HepG2 (cell line): Measurements from ENCODE around the gene XPO5. TPM values are rescaled to one million over a fixed set of nuclear protein-coding genes. Genes with fewer than 3 reads are reported as not detected.

Source experiments
- ERF ChIP-seq: IDR thresholded peaks from 2 replicates; pipeline ENCODE4 v1.6.1; 2018; ENCODE audit warnings: missing biosample characterization, missing genetic modification reagents
- ETV6 ChIP-seq: sonication (generic); formaldehyde crosslinking; conservative IDR thresholded peaks from 2 replicates; pipeline ENCODE4 v1.4.0; 2020; ENCODE audit warnings: missing genetic modification reagents
- GABPA ChIP-seq, 2 experiments: IDR thresholded peaks; 2 replicates each; pipeline ENCODE4 v1.6.1; 2011 to 2016; ENCODE audit warnings: low read depth in 2 of 2, low read length in 1 of 2, missing biosample characterization in 1 of 2, missing genetic modification characterization in 1 of 2
- HNF4A ChIP-seq: sonication (generic); formaldehyde crosslinking; IDR thresholded peaks from 2 replicates; pipeline ENCODE4 v1.4.0; 2020; ENCODE audit warnings: missing genetic modification reagents
- KDM3A ChIP-seq: IDR thresholded peaks from 2 replicates; pipeline ENCODE4 v1.6.1; 2018; ENCODE audit warnings: low read depth, missing compliant biosample characterization
- NFRKB ChIP-seq: fragments of 450-650 bp; IDR thresholded peaks from 2 replicates; pipeline ENCODE4 v1.6.1; 2017
- NR2F6 ChIP-seq, 2 experiments: IDR thresholded peaks; 2 replicates each; pipeline ENCODE4 v1.6.1; 2016; ENCODE audit warnings: antibody characterized with exemption in 1 of 2, mild to moderate bottlenecking in 1 of 2
- PCBP2 ChIP-seq: fragments of 200-400 bp; formaldehyde crosslinking; optimal IDR thresholded peaks from 2 replicates; pipeline ENCODE3; 2018; ENCODE audit warnings: low read length, low read depth; ENCODE audit not compliant: poor library complexity, severe bottlenecking
- TARDBP ChIP-seq: sonication (generic); formaldehyde crosslinking; IDR thresholded peaks from 2 replicates; pipeline ENCODE4 v1.8.0; 2022; ENCODE audit warnings: mild to moderate bottlenecking, missing genetic modification reagents
- TEAD2 ChIP-seq: sonication (generic); formaldehyde crosslinking; IDR thresholded peaks from 2 replicates; pipeline ENCODE4 v1.9.0; 2021; ENCODE audit warnings: missing genetic modification reagents
- TOPORS ChIP-seq: sonication (generic); formaldehyde crosslinking; IDR thresholded peaks from 2 replicates; pipeline ENCODE4 v1.8.0; 2023; ENCODE audit warnings: mild to moderate bottlenecking, missing genetic modification reagents
- ZBTB20 ChIP-seq: sonication (generic); formaldehyde crosslinking; IDR thresholded peaks from 2 replicates; pipeline ENCODE4 v1.8.1; 2023; ENCODE audit warnings: missing genetic modification reagents, low read depth, mild to moderate bottlenecking, borderline replicate concordance
- ZBTB39 ChIP-seq: sonication (generic); formaldehyde crosslinking; IDR thresholded peaks from 2 replicates; pipeline ENCODE4 v1.5.0; 2020; ENCODE audit warnings: missing genetic modification reagents
- ZFP90 ChIP-seq: sonication (generic); formaldehyde crosslinking; IDR thresholded peaks from 2 replicates; pipeline ENCODE4 v1.8.0; 2022; ENCODE audit warnings: missing genetic modification reagents, mild to moderate bottlenecking, inconsistent platforms, borderline replicate concordance
- ZMAT3 ChIP-seq: sonication (generic); formaldehyde crosslinking; conservative IDR thresholded peaks from 2 replicates; pipeline ENCODE4 v1.7.0; 2021; ENCODE audit warnings: missing genetic modification reagents
- ZNF101 ChIP-seq: sonication (generic); formaldehyde crosslinking; IDR thresholded peaks from 2 replicates; pipeline ENCODE4 v1.4.0; 2020; ENCODE audit warnings: mild to moderate bottlenecking, low read depth, missing genetic modification reagents, borderline replicate concordance
- ZNF20 ChIP-seq: sonication (generic); formaldehyde crosslinking; IDR thresholded peaks from 2 replicates; pipeline ENCODE4 v1.4.0; 2020; ENCODE audit warnings: mild to moderate bottlenecking, moderate library complexity, missing genetic modification reagents
- ZNF260 ChIP-seq: sonication (generic); formaldehyde crosslinking; IDR thresholded peaks from 2 replicates; pipeline ENCODE4 v1.4.0; 2020; ENCODE audit warnings: missing genetic modification reagents, low read depth, mild to moderate bottlenecking, borderline replicate concordance
- ZNF503 ChIP-seq: sonication (generic); formaldehyde crosslinking; IDR thresholded peaks from 2 replicates; pipeline ENCODE4 v1.4.0; 2020; ENCODE audit warnings: missing genetic modification reagents
- ZNF510 ChIP-seq: sonication (generic); formaldehyde crosslinking; IDR thresholded peaks from 2 replicates; pipeline ENCODE4 v1.4.0; 2020; ENCODE audit warnings: low read depth, mild to moderate bottlenecking, missing genetic modification reagents
- ZNF563 ChIP-seq: sonication (generic); formaldehyde crosslinking; IDR thresholded peaks from 2 replicates; pipeline ENCODE4 v1.8.0; 2022; ENCODE audit warnings: mild to moderate bottlenecking, moderate library complexity, missing genetic modification reagents
- ZNF782 ChIP-seq: sonication (generic); formaldehyde crosslinking; IDR thresholded peaks from 2 replicates; pipeline ENCODE4 v1.4.0; 2020; ENCODE audit warnings: missing genetic modification reagents, mild to moderate bottlenecking, borderline replicate concordance
- ZNF792 ChIP-seq: IDR thresholded peaks from 2 replicates; pipeline ENCODE4 v1.6.1; 2016
- polyA plus RNA-seq, 8 experiments: library from polyadenylated mRNA; depleted of rRNA in 3 of 8; stranded (reverse) in 7 of 8; unstranded in 1 of 8; fragments of >200 nt; fragmentation: Illumina TruSeq in 4 of 8; extraction: Trizol in 4 of 8; gene quantifications; 2 replicates each; pipeline versions ENCODE4 v1.2.1 to v1.2.3, GENCODE V29; 2011 to 2016; ENCODE audit warnings: low read depth in 4 of 8, missing spikeins in 1 of 8, mixed read lengths in 1 of 8; ENCODE audit not compliant: insufficient read depth in 1 of 8
- total RNA-seq, 5 experiments: library from RNA; depleted of rRNA; stranded (reverse); fragments of >200 nt; fragmentation: Illumina TruSeq; extraction: Trizol; gene quantifications; 2 replicates each; pipeline ENCODE4 v1.2.3, GENCODE V29; 2016; ENCODE audit warnings: low read depth in 1 of 5
- TF ChIP-seq, protein P1 (sequence below), 2 experiments: sonication (generic) in 1 of 2; formaldehyde crosslinking in 1 of 2; IDR thresholded peaks; 2 replicates each; pipeline versions ENCODE4 v1.5.1 to v1.6.1; 2011 to 2020; ENCODE audit warnings: borderline replicate concordance in 1 of 2, low read depth in 1 of 2, low read length in 1 of 2, mild to moderate bottlenecking in 1 of 2, missing genetic modification reagents in 1 of 2, moderate library complexity in 1 of 2

XPO5 gene
- total and polyA plus RNA-seq, 2 of the 13 experiments (the other 11 are each of a cell fraction or from before 2014, with no cell fraction given) = 52.2 to 68.0 TPM

GRCh38 chr6:43499028-43499815 is 76.6 kb downstream of the XPO5 start (continued):
- TF ChIP-seq NR2F6 (IDR thresholded peaks at IDR 0.05) (no peak), NR2F6 (CRISPR knock-in tag; IDR thresholded peaks at IDR 0.05) (no peak), GABPA (IDR thresholded peaks at IDR 0.05; ENCODE audit: low read depth, low read length) (no peak), GABPA (CRISPR knock-in tag; IDR thresholded peaks at IDR 0.05; ENCODE audit: low read depth) (0 out of 2 replicates have a peak, but pooled peaks have one; percentile 42), PCBP2 (no peak), TOPORS (no peak), TEAD2 (CRISPR knock-in tag) (no peak), ZNF101 (CRISPR knock-in tag) (no peak), TARDBP (no peak; the same call in 1 of the 2 replicates), ZNF782 (CRISPR knock-in tag) (no peak), KDM3A (no peak), ZBTB39 (CRISPR knock-in tag) (no peak), ETV6 (CRISPR knock-in tag) (no peak), ZNF510 (no peak), ERF (CRISPR knock-in tag) (no peak), ZNF503 (CRISPR knock-in tag) (no peak), NFRKB (no peak), ZNF260 (CRISPR knock-in tag) (no peak), ZMAT3 (CRISPR knock-in tag) (no peak), ZFP90 (CRISPR knock-in tag) (no peak), ZBTB20 (CRISPR knock-in tag) (no peak), ZNF20 (CRISPR knock-in tag) (no peak), ZNF792 (CRISPR knock-in tag) (no peak), ZNF563 (CRISPR knock-in tag) (no peak), HNF4A (peak; percentile 76)
- TF ChIP-seq, protein P1, sequence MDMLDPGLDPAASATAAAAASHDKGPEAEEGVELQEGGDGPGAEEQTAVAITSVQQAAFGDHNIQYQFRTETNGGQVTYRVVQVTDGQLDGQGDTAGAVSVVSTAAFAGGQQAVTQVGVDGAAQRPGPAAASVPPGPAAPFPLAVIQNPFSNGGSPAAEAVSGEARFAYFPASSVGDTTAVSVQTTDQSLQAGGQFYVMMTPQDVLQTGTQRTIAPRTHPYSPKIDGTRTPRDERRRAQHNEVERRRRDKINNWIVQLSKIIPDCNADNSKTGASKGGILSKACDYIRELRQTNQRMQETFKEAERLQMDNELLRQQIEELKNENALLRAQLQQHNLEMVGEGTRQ (IDR thresholded peaks at IDR 0.05; ENCODE audit: low read depth, low read length) = no peak
- TF ChIP-seq, protein P1 (CRISPR knock-in tag; IDR thresholded peaks at IDR 0.05; ENCODE audit: borderline replicate concordance) = no peak
